A549 (cell line): Measurements from ENCODE around the gene DNAJC7. TPM values are rescaled to one million over a fixed set of nuclear protein-coding genes. Genes with fewer than 3 reads are reported as not detected.

Source experiments
- ATAC-seq, 2 experiments: fragments of 200-7000 bp in 1 of 2; fragments of >200 bp in 1 of 2; cut with Nextera tagmentation in 1 of 2; cut with Tn5 transposase in 1 of 2; 3 replicates each; pipeline versions ENCODE4 v1.8.0 to v1.9.1; 2018 to 2020; ENCODE audit warnings: mild to moderate bottlenecking in 1 of 2, moderate library complexity in 1 of 2
- CTCF ChIA-PET: fragments of 300-600 bp; sonication (Branson Sonifier 250); formaldehyde crosslinking; extraction: SDS; loops from one replicate; lab custom pipeline; 2021; ENCODE audit warnings: antibody characterized with exemption, inconsistent platforms; lab: Yijun Ruan, JAX
- POLR2A ChIA-PET: fragments of 350-600 bp; formaldehyde crosslinking; extraction: SDS; loops from one replicate; lab custom pipeline; 2021; ENCODE audit warnings: antibody characterized with exemption, inconsistent platforms; lab: Yijun Ruan, JAX
- DNase-seq, 2 experiments: peaks; one replicate each; pipeline versions ENCODE4 v3.0.0 to v3.0.0-alpha.2; 2011 to 2016; ENCODE audit warnings: low read depth in 1 of 2, low spot score in 1 of 2
- FAIRE-seq: peaks from 2 replicates; lab custom pipeline; 2011; peaks lifted over from hg19 to GRCh38; lab: Jason Lieb, UNC
- H3K27ac ChIP-seq, 2 experiments: fragments of >200 bp; sonication (Bioruptor Twin); formaldehyde crosslinking; 3 replicates each; pipeline ENCODE4 v1.5.1; 2016 to 2017
- H3K4me1 ChIP-seq: fragments of >200 bp; sonication (Bioruptor Twin); formaldehyde crosslinking; 3 replicates; pipeline ENCODE4 v1.6.1; 2016
- H3K4me2 ChIP-seq: fragments of >200 bp; sonication (Bioruptor Twin); formaldehyde crosslinking; 3 replicates; pipeline ENCODE4 v1.6.1; 2016
- H3K4me3 ChIP-seq: fragments of >200 bp; sonication (Bioruptor Twin); formaldehyde crosslinking; 3 replicates; pipeline ENCODE4 v1.5.1; 2016
- H3K9me3 ChIP-seq: fragments of >200 bp; sonication (Bioruptor Twin); formaldehyde crosslinking; 3 replicates; pipeline ENCODE4 v1.6.1; 2016
- CBX8 ChIP-seq: fragments of 200-600 bp; sonication (generic); IDR thresholded peaks from 2 replicates; pipeline ENCODE4 v1.6.1; 2016
- CEBPB ChIP-seq, 2 experiments: fragments of >200 bp in 1 of 2; sonication (Bioruptor Twin) in 1 of 2; formaldehyde crosslinking in 1 of 2; IDR thresholded peaks; 2 replicates each; pipeline ENCODE4 v1.6.1; 2012 to 2016
- EHMT2 ChIP-seq: fragments of 200-600 bp; sonication (generic); IDR thresholded peaks from 2 replicates; pipeline ENCODE4 v1.6.1; 2016; ENCODE audit warnings: antibody characterized with exemption, low read depth, mild to moderate bottlenecking, moderate library complexity
- GATA3 ChIP-seq: IDR thresholded peaks from 2 replicates; pipeline ENCODE4 v1.6.1; 2012; ENCODE audit warnings: borderline replicate concordance
- HOXA7 ChIP-seq: fragments of 250-450 bp; sonication (Bioruptor Pico); IDR thresholded peaks from 2 replicates; pipeline ENCODE4 v1.5.0; 2020; ENCODE audit warnings: mild to moderate bottlenecking, moderate library complexity
- JUNB ChIP-seq: fragments of >200 bp; sonication (Bioruptor Twin); formaldehyde crosslinking; IDR thresholded peaks from 2 replicates; pipeline ENCODE4 v1.6.1; 2016
- KDM1A ChIP-seq: fragments of 200-600 bp; sonication (generic); IDR thresholded peaks from 2 replicates; pipeline ENCODE4 v1.6.1; 2016; ENCODE audit warnings: low read depth, mild to moderate bottlenecking
- KDM5A ChIP-seq: fragments of 200-600 bp; sonication (generic); IDR thresholded peaks from 2 replicates; pipeline ENCODE4 v1.6.1; 2016; ENCODE audit warnings: antibody characterized with exemption, mild to moderate bottlenecking
- MYC ChIP-seq: IDR thresholded peaks from 2 replicates; pipeline ENCODE4 v1.6.1; 2012; ENCODE audit warnings: mild to moderate bottlenecking, inconsistent platforms, low read length, improper control_type of control experiment, borderline replicate concordance
- PBX3 ChIP-seq: IDR thresholded peaks from 2 replicates; pipeline ENCODE4 v1.6.1; 2012
- RAD21 ChIP-seq, 2 experiments: fragments of >200 bp in 1 of 2; sonication (Bioruptor Twin) in 1 of 2; formaldehyde crosslinking in 1 of 2; IDR thresholded peaks in 1 of 2; conservative IDR thresholded peaks in 1 of 2; 2 replicates in 1 of 2; 3 replicates in 1 of 2; pipeline ENCODE4 v1.6.1; 2012 to 2018; ENCODE audit warnings: inconsistent platforms in 1 of 2
- RCOR1 ChIP-seq: fragments of 150-350 bp; IDR thresholded peaks from 2 replicates; pipeline ENCODE4 v1.6.1; 2014; ENCODE audit warnings: antibody characterized with exemption, low read length, low read depth
- REST ChIP-seq: fragments of 200-600 bp; sonication (generic); IDR thresholded peaks from 2 replicates; pipeline ENCODE4 v1.6.1; 2016; ENCODE audit warnings: antibody characterized with exemption, mild to moderate bottlenecking, moderate library complexity
- RNF2 ChIP-seq: fragments of 200-600 bp; sonication (generic); IDR thresholded peaks from 2 replicates; pipeline ENCODE4 v1.6.1; 2016; ENCODE audit warnings: low read depth, mild to moderate bottlenecking, antibody characterized with exemption, moderate library complexity, borderline replicate concordance
- SMC3 ChIP-seq: fragments of >200 bp; sonication (Bioruptor Twin); formaldehyde crosslinking; IDR thresholded peaks from 3 replicates; pipeline ENCODE4 v1.6.1; 2018; ENCODE audit warnings: inconsistent platforms
- SREBF2 ChIP-seq: fragments of 450-650 bp; IDR thresholded peaks from 2 replicates; pipeline ENCODE4 v1.6.1; 2014; ENCODE audit warnings: mild to moderate bottlenecking, moderate library complexity
- ZNF302 ChIP-seq: fragments of 250-450 bp; sonication (Bioruptor Pico); IDR thresholded peaks from 2 replicates; pipeline ENCODE4 v1.9.0; 2021; ENCODE audit warnings: inconsistent platforms, mild to moderate bottlenecking, moderate library complexity
- WGBS: methylation state at CpG from one replicate; pipeline ENCODE4 v1.1.6; 2017; ENCODE audit errors: missing lambda C conversion rate; 5-methylcytosine and 5-hydroxymethylcytosine counted together
- polyA plus RNA-seq, 4 experiments: library from polyadenylated mRNA; depleted of rRNA in 3 of 4; stranded (reverse); fragments of >200 nt; fragmentation: RNase III in 1 of 4; extraction: RNeasy Plus Mini Kit Qiagen cat#74134 plus additional on column Dnase treatment in 1 of 4; gene quantifications; 2 replicates in 3 of 4; 3 replicates in 1 of 4; pipeline ENCODE4 v1.2.3, GENCODE V29; 2011 to 2017

The DNAJC7 gene
- polyA plus RNA-seq, 2 of the 4 experiments (the other 2 are of a cell fraction): 95.3 to 148 TPM

- CTCF ChIA-PET: interaction anchor here (0.5 to 29.5 kb wide), 8 partner anchors 8 to 245 kb away, joined by 3 to 378 read pairs (median 4); partner anchors contain the start of genes CNP, DNAJC7 and NKIRAS2
These were observed 41.8 kb downstream of the DNAJC7 start for GRCh38 chr17:41975099-41976083.

GRCh38 chr17:41974658-41975057, 42.6 kb downstream of the DNAJC7 start:
- H3K4me2 ChIP-seq: no peak overlapping the region
- 0 out of 3 replicates have a peak, but pooled peaks cover 7% of the 10 kb centered on the region for H3K4me1 ChIP-seq
- ATAC-seq (no peak; a peak in 1 of 6 replicates), DNase-seq (no peak), FAIRE-seq (no peak)
- TF ChIP-seq HOXA7 (CRISPR knock-in tag): no peak
- TF ChIP-seq ZNF302 (CRISPR knock-in tag): no peak
- TF ChIP-seq PBX3: no peak
- no peak for TF ChIP-seq MYC
- ChIA-PET POLR2A (interaction anchor here (1.0 to 1.4 kb wide), 2 partner anchors 8 to 43 kb away, joined by 3 to 4 read pairs; partner anchors contain the start of gene CNP), CTCF (interaction anchor here (0.8 to 29.5 kb wide), 7 partner anchors 9 to 244 kb away, joined by 3 to 378 read pairs (median 7); partner anchors contain the start of genes CNP, DNAJC7 and NKIRAS2)
- H3K27ac ChIP-seq: no peak overlapping the region
- no peak overlapping the region for H3K4me3 ChIP-seq
- H3K9me3 ChIP-seq: no peaks in the 10 kb centered on the region
- 91% methylated on average over 4 of the region's 5 CpGs for WGBS

More at GRCh38 chr17:41975099-41976083, 41.8 kb downstream of the DNAJC7 start:
- no peak overlapping the region for H3K27ac ChIP-seq
- no peak overlapping the region for H3K4me2 ChIP-seq
- 0 out of 3 replicates have a peak, but pooled peaks cover 7% of the 10 kb centered on the region for H3K4me1 ChIP-seq
- no peaks in the 10 kb centered on the region for H3K9me3 ChIP-seq
- peak; percentile 2 to 5; a peak in 3 of 6 replicates for ATAC-seq
- TF ChIP-seq JUNB (no peak), EHMT2 (no peak), KDM1A (no peak), REST (no peak)
- TF ChIP-seq, all 56 proteins: peak for 0
- FAIRE-seq (no peak), DNase-seq (no peak)
- POLR2A ChIA-PET: interaction anchor here (1.0 to 1.4 kb wide), 2 partner anchors 9 to 43 kb away, joined by 3 to 4 read pairs; partner anchors contain the start of gene CNP
- H3K4me3 ChIP-seq: no peak overlapping the region
- WGBS: 94% methylated on average over 9 of the region's 9 CpGs

- 79% methylated on average over 6 of the region's 6 CpGs for WGBS
- Histone ChIP-seq H3K4me2 (no peak overlapping the region), H3K4me3 (no peak overlapping the region), H3K4me1 (0 out of 3 replicates have a peak, but pooled peaks cover 7% of the 10 kb centered on the region), H3K9me3 (no peaks in the 10 kb centered on the region), H3K27ac (no peak overlapping the region)
- ChIA-PET POLR2A (interaction anchor here (1.0 kb wide), 1 partner anchor 44 kb away, joined by 3 read pairs; no protein-coding TSS in a partner anchor), CTCF (interaction anchor here (1.0 to 29.5 kb wide), 6 partner anchors 9 to 156 kb away, joined by 3 to 378 read pairs (median 10); partner anchors contain the start of genes CNP, DNAJC7 and NKIRAS2)
- DNase-seq (no peak), ATAC-seq (no peak), FAIRE-seq (no peak)
- TF ChIP-seq SMC3 (no peak), CEBPB (IDR thresholded peaks at IDR 0.05) (no peak), RAD21 (conservative IDR thresholded peaks at IDR 0.05 in 1 of 2, IDR thresholded peaks at IDR 0.05 in 1 of 2) (no peak), GATA3 (no peak), KDM5A (no peak), RNF2 (no peak), RCOR1 (no peak), SREBF2 (no peak), CBX8 (no peak)
These were observed 43.2 kb downstream of the DNAJC7 start for GRCh38 chr17:41974031-41974430.
